HG03135 (cell line): ENCODE measurements around the gene SHH.

Source experiments
- ATAC-seq: cut with Tn5 transposase; IDR thresholded peaks from one replicate; pipeline ENCODE4 v1.9.1; 2021; ENCODE audit warnings: mild to moderate bottlenecking, moderate library complexity; ENCODE audit not compliant: unreplicated experiment

SHH gene

GRCh38 chr7:155766966-155767916 lies 45.0 kb downstream of the SHH start:
- ATAC-seq: no peak

- ATAC-seq: no peak
Measured at GRCh38 chr7:155766386-155766785, 45.9 kb downstream of the SHH start.

GRCh38 chr7:155765458-155765857 lies 46.8 kb downstream of the SHH start:
- no peak for ATAC-seq

- ATAC-seq: peak; percentile 62
Measured at GRCh38 chr7:155764438-155764793, 47.8 kb downstream of the SHH start.

- peak; percentile 67 for ATAC-seq
Measured at GRCh38 chr7:155763691-155764437, 48.4 kb downstream of the SHH start.

- no peak for ATAC-seq
Measured at GRCh38 chr7:155763122-155763521, 49.1 kb downstream of the SHH start.

GRCh38 chr7:155762655-155763054 lies 49.6 kb downstream of the SHH start:
- ATAC-seq: no peak

GRCh38 chr7:155762036-155762435 lies 50.2 kb downstream of the SHH start:
- no peak for ATAC-seq

- ATAC-seq: no peak
Measured at GRCh38 chr7:155761162-155761561, 51.1 kb downstream of the SHH start.

- ATAC-seq: no peak
Measured at GRCh38 chr7:155759740-155760430, 52.4 kb downstream of the SHH start.

- no peak for ATAC-seq
Measured at GRCh38 chr7:155758348-155758747, 53.9 kb downstream of the SHH start.

- ATAC-seq: no peak
Measured at GRCh38 chr7:155756322-155756721, 55.9 kb downstream of the SHH start.

- ATAC-seq: no peak
Measured at GRCh38 chr7:155755026-155755425, 57.2 kb downstream of the SHH start.

GRCh38 chr7:155754165-155754564 lies 58.1 kb downstream of the SHH start:
- no peak for ATAC-seq

GRCh38 chr7:155753446-155753965 lies 58.8 kb downstream of the SHH start:
- peak; percentile 18 for ATAC-seq

GRCh38 chr7:155752756-155753445 lies 59.4 kb downstream of the SHH start:
- ATAC-seq: peak; percentile 56

GRCh38 chr7:155751409-155751808 lies 60.9 kb downstream of the SHH start:
- no peak for ATAC-seq

GRCh38 chr7:155750255-155751125 lies 61.8 kb downstream of the SHH start:
- ATAC-seq: no peak
